ENCODE measurements around the gene JPH2. TPM values are rescaled to one million over a fixed set of nuclear protein-coding genes. Genes with fewer than 3 reads are reported as not detected.

The JPH2 gene
- total RNA-seq, 1 experiment from 2014 or later: 0.81 TPM

DNA sequence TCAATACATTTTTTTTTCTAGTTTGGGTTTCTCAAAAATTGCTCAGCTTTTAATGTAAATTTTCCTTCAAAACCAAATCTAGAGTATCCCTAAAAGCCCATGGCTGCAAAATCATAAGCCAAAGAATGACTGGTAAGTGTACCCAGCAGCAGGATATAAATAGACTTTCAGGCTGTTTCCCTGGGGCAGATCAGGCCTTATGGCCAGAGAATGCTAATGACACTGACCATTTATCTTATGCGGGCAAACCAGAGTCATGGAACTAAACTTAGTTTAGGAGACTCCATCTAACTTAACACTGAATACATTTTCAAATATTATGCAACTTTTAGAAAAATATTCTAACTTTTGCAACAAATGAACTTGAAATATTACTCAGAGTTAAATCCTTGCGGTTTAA, 16.2 kb upstream of the JPH2 start:
- CTCF ChIA-PET: interaction anchor here (1.6 kb wide), 1 partner anchor 13 kb away, joined by 5 read pairs; no protein-coding TSS in a partner anchor
- ATAC-seq (no peak), DNase-seq (ENCODE audit: low spot score) (no peak)
- peaks cover 7% of the 10 kb centered on the region; the same call in 1 of the 2 replicates for H3K4me1 Mint-ChIP-seq
- no peak overlapping the region for H3K27ac Mint-ChIP-seq
- no peaks in the 10 kb centered on the region for H3K9me3 Mint-ChIP-seq
- H3K36me3 Mint-ChIP-seq: peaks cover 51% of the 10 kb centered on the region
- H3K27me3 Mint-ChIP-seq (ENCODE audit: low read depth): no peaks in the 10 kb centered on the region
- no peak for TF ChIP-seq NFATC4 (CRISPR knock-in tag; IDR thresholded peaks at IDR 0.05)
- TF ChIP-seq ZNF138 (CRISPR knock-in tag; conservative IDR thresholded peaks at IDR 0.05): no peak
- TF ChIP-seq OVOL2 (CRISPR knock-in tag; IDR thresholded peaks at IDR 0.05; ENCODE audit: borderline replicate concordance): no peak
- no peak for TF ChIP-seq USF1 (CRISPR knock-in tag; IDR thresholded peaks at IDR 0.05)
- POLR2A ChIA-PET: no interaction called here
- no peak overlapping the region for H3K4me3 Mint-ChIP-seq

DNA sequence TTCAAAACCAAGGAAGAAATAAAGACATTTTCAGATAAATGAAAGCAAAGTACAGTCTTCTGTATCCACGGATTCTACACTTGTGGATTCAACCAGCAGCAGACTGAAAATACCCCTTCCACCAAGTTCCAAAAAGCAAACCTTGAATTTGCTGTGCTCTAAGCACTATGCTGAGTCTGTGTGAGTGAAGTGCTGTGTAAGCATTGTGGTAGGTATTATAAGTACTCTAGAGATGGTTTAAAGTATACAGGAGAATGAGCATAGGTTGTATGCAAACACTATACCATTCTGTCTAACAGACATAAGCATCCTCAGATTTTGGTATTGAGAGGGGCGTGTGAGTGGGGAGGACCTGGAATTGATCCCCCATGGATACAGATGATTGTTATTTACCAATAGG, 14.0 kb upstream of the JPH2 start:
- Mint-ChIP-seq H3K27me3 (ENCODE audit: low read depth) (no peaks in the 10 kb centered on the region), H3K36me3 (peaks cover 59% of the 10 kb centered on the region), H3K4me3 (no peak overlapping the region), H3K27ac (no peak overlapping the region), H3K9me3 (no peaks in the 10 kb centered on the region), H3K4me1 (no peaks in the 10 kb centered on the region)
- no peak for ATAC-seq
- no peak for DNase-seq (ENCODE audit: low spot score)
- ChIA-PET POLR2A (no interaction called here), CTCF (no interaction called here)
- TF ChIP-seq, protein P1, sequence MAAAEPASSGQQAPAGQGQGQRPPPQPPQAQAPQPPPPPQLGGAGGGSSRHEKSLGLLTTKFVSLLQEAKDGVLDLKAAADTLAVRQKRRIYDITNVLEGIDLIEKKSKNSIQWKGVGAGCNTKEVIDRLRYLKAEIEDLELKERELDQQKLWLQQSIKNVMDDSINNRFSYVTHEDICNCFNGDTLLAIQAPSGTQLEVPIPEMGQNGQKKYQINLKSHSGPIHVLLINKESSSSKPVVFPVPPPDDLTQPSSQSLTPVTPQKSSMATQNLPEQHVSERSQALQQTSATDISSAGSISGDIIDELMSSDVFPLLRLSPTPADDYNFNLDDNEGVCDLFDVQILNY (CRISPR knock-in tag; IDR thresholded peaks at IDR 0.05): no peak
- TF ChIP-seq ZSCAN18 (CRISPR knock-in tag; IDR thresholded peaks at IDR 0.05) (no peak), ZNF423 (CRISPR knock-in tag; IDR thresholded peaks at IDR 0.05) (no peak), TEAD4 (CRISPR knock-in tag; IDR thresholded peaks at IDR 0.05) (no peak), RELA (CRISPR knock-in tag; IDR thresholded peaks at IDR 0.05; ENCODE audit: borderline replicate concordance) (no peak), CBFB (CRISPR knock-in tag; IDR thresholded peaks at IDR 0.05; ENCODE audit: low read depth) (no peak), KAT7 (CRISPR knock-in tag; IDR thresholded peaks at IDR 0.05; ENCODE audit: borderline replicate concordance) (no peak), ESRRA (CRISPR knock-in tag; IDR thresholded peaks at IDR 0.05; ENCODE audit: borderline replicate concordance) (no peak), GRHL2 (CRISPR knock-in tag; IDR thresholded peaks at IDR 0.05; ENCODE audit: insufficient replicate concordance, severe bottlenecking) (no peak), ZNF121 (CRISPR knock-in tag; IDR thresholded peaks at IDR 0.05) (no peak), ZBTB21 (CRISPR knock-in tag; IDR thresholded peaks at IDR 0.05; ENCODE audit: borderline replicate concordance) (no peak), CREM (CRISPR knock-in tag; IDR thresholded peaks at IDR 0.05) (no peak), ZNF219 (CRISPR knock-in tag; IDR thresholded peaks at IDR 0.05; ENCODE audit: borderline replicate concordance) (no peak), FOXJ3 (CRISPR knock-in tag; IDR thresholded peaks at IDR 0.05; ENCODE audit: borderline replicate concordance) (no peak)
- TF ChIP-seq, protein P2, sequence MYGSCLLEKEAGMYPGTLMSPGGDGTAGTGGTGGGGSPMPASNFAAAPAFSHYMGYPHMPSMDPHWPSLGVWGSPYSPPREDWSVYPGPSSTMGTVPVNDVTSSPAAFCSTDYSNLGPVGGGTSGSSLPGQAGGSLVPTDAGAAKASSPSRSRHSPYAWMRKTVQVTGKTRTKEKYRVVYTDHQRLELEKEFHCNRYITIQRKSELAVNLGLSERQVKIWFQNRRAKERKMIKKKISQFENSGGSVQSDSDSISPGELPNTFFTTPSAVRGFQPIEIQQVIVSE (CRISPR knock-in tag; IDR thresholded peaks at IDR 0.05; ENCODE audit: borderline replicate concordance): no peak

DNA sequence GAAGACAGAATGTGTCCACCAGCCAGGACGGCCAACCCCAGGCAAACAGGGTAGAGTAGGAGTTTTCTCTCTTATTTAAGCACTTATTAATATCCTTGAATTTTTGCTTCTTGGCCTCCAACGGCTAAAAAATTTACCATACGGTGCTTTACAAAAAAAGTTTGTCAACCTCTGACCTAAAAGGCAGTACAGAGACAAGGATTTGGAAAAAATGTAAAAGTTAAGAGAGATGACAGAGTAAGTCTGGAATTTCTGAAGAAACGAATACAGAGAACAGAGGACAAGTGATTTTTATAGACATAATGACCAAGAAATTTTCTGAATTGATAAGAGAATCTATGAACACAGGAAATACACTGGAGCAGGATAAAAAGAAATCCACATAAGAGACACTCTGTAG, 13.4 kb upstream of the JPH2 start:
- TF ChIP-seq ZNF219 (CRISPR knock-in tag; IDR thresholded peaks at IDR 0.05; ENCODE audit: borderline replicate concordance): no peak
- no peak for TF ChIP-seq OVOL2 (CRISPR knock-in tag; IDR thresholded peaks at IDR 0.05; ENCODE audit: borderline replicate concordance)
- TF ChIP-seq PRDM15 (CRISPR knock-in tag; IDR thresholded peaks at IDR 0.05): no peak
- Mint-ChIP-seq H3K27ac (no peak overlapping the region), H3K36me3 (peaks cover 57% of the 10 kb centered on the region), H3K4me3 (no peak overlapping the region), H3K27me3 (ENCODE audit: low read depth) (no peaks in the 10 kb centered on the region), H3K4me1 (no peaks in the 10 kb centered on the region), H3K9me3 (no peaks in the 10 kb centered on the region)
- no peak for ATAC-seq
- DNase-seq (ENCODE audit: low spot score): no peak
- POLR2A ChIA-PET: no interaction called here
- CTCF ChIA-PET: interaction anchor here (1.0 kb wide), 1 partner anchor 10 kb away, joined by 3 read pairs; no protein-coding TSS in a partner anchor

Measured in WTC11 (cell line).